CD4-positive, alpha-beta T cell treated with Interleukin-4 for 1 hour (primary cell): Measurements from ENCODE around the gene CENPM.
"Not testable (repeated sequence)": the region's sequence is repeated elsewhere in the genome, so short reads cannot be mapped to it uniquely, and the experiment has no call there.

Experiments used
- DNase-seq, 2 donors: peaks; one replicate each; pipeline ENCODE4 v3.0.0-alpha.2; 2020 to 2022

The CENPM gene

DNA sequence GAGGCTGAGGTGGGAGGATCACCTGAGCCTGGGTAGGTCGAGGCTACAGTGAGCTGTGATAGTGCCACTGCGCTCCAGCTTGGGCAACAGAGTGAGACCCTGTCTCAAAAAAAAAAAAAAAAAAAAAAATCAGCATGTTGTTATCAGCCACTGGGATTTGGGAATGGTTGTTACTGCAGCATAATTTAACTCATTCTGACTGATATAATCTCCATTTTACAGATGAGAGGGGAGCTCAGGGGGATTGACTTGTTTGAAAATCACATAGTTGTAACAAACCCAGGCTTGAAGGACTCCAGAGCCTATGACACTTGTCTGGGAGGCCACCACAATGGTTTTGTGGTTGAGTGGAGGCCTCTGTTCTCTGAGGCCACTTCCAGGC lies 19.3 kb upstream of the CENPM start:
- DNase-seq: no peak

DNA sequence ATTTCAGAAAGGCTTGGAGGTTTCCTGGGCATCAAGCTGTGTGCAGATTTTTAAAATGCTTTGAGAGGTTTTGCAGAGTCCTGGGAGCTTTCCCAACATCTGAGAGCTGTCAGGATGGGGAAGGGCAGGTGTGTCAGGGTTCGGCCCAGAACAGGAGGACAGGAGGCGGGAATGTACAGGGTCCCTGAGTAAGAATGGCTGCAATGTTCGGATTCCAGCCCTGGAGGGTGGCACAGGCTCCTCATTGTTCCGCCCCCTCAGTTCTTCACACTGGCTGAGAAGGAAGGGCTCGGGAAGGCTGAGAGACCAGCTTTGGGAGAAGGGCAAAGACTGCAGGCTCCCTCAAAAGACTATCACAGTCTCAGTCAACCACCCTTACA lies 17.1 kb upstream of the CENPM start:
- DNase-seq: no peak

DNA sequence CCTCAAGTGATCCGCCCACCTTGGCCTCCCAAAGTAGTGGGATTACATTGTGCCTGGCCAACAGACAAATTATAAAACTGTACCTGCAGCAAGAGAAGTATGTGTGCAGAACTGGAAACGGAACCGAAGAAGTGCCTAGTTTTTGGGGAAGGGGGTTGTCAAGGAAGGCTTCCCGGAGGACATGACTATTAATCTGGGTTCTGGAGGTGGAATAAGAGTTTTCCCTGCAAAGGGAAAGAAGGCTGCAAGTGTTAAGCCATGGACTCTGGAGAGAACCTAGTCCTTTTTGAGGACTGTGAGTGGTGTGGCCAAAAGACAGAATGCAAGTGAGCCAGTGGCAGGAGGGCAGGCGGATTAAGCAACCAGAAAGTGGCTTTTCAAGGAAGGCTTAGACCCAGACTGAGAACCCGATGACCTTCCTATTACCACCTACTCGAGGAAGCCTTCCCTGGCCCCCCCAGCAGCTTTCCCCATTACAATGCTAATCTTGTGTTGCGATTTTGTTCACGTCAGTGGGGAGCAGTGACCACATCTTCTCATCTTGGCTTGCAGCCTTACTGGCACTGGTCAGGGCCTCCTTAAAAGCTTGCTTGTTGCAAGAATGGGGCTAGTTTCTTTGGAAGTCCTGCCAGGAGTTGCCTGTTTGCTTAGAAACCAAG lies 16.6 kb upstream of the CENPM start:
- no peak for DNase-seq

DNA sequence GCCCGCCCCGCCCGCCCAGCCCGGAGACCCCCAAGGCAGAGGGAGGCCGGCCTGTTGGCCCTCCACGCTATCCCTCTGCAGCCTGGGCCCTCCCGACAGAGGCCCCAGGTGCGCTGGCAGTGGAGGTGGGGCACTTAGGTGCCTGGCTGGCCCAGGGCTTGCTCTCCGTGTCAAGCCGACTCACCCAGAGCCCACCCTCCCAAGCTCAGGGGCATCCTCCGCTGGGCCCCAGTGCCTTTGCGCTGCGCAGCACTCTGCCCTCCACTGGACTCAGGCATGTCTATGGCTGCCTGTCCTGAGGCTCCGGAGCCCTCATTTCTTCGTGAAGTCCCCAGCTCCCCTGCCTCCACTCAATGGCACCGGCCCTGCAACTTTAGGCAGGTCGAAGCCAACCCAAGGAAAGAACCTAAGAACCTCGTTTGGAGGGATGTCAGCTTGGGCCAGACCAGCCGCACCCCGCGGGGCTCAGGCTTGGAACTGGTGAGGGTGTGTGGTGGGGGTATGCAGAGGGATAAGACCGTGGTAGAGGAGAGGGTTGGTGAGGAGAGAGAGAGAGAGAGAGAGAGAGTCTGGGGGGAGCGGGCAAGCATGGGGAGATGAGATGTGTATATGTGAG lies 11.1 kb upstream of the CENPM start:
- no peak for DNase-seq

DNA sequence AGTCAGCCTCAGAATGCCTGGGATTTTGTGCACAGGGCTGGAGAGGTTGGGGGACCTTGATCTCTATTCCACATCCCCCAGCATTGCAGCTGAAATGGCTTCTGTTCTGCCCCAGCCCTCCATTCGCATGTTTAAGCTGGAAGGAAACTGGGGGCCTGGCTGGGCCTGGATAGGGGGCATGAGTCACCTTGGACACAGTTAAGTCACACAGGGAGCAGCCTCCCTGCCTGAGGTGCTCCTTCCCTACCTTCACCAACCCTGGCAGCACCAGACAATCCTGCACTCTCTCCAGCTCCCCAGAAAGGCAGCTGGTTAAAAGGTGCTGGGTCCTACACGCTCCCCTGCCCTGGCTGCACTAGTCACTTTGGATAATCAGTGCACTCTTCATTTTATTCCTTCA lies 5.8 kb upstream of the CENPM start:
- no peak for DNase-seq

DNA sequence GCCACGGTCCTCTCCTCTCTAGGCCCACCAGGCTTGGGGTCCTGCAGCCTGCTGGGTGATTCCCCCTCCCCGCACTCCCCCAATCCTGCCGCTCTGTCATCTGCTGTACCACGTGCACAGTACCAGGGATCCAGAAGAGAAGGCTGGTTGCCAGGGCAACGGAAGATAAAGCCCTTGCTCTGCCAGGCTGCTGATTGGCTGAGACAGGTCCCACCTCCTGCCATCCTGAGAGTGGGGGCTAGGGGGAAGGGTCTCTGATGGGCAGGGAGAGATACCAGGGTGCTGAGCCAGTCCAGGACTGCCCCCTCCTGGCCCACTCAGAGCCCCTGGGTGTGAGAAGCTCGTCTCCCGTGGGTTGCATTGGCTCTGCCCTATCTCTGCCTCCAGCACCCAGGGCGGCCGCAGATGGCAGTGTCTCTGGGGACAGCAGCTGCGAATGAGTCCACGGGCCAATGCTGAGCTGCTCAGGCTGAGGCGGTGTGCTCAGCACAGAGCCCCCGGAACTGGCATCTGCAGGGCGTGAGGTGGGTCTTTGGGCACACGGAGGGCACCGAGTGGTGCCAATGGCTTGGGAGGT lies 5.0 kb upstream of the CENPM start, which contains the start of gene SMIM45:
TSS of gene SMIM45 (plus strand) at position 253 of the 577 bp plus-strand sequence.
- peak in 1 of 2 donors; percentile 44 for DNase-seq

DNA sequence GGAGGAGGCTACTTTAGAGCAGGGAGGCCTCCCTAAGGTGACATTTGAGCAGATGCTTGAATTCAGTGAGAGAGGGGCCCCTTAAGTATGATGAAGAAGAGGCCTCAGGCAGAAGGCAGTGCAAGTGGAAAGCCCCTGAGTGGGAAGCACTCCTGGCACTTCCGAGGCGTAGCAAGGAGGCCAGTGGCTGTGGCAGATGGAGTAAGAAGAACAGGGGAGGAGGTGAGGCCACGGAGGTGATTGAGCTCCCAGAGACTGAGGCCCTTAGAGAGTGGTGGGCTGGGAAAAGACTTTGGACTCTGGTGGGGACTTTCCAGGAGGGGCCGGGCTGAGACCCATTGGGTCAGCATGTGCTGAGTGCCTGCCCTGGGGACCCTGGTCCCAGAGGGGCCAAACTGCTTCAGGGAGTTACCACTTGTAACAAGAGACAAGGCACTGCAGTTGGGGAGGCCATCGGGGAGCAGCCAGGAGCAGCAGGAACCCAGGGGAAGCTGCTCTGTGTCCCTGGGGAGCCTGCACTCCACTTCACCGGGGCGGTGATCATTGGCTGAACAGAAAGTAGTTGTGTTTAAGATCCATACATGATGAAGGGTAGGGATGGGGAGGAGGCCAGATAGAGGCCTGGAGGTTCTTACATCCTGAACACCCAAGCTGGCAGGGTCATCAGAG lies 2.5 kb upstream of the CENPM start:
- no peak for DNase-seq

DNA sequence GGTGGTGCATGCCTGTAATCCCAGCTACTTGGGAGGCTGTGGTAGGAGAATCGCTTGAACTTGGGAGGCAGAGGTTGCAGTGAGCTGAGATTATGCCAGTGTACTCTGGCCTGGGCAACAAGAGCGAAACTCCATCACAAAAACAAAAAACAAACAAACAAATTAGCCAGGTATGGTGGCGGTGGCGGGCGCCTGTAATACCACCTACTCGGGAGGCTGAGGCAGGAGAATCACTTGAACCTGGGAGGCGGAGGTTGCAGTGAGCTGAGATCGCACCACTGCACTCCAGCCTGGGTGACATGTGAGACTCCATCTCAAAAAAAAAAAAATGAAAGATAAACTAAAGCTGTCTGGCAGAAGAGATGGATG lies 2.0 kb upstream of the CENPM start:
- DNase-seq: not testable (repeated sequence)

DNA sequence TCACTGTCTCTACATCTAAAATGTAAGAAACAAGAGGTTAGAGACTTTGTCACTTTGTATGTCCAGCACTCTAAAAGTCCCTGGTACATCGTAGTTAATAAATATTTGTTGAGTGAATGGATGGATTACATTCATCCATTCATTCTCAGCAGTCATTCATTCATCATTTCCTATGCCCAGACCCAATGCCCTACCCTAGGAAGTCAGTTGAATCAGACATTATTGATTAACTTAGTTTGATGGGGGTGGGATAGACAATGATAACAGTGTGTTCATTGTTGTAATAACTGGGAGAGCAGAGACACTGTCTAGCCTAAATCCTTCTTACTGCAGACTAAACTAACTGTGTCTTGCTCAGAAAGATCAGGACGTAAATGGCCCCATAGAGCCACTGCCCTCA lies 1.2 kb upstream of the CENPM start:
- DNase-seq: no peak

DNA sequence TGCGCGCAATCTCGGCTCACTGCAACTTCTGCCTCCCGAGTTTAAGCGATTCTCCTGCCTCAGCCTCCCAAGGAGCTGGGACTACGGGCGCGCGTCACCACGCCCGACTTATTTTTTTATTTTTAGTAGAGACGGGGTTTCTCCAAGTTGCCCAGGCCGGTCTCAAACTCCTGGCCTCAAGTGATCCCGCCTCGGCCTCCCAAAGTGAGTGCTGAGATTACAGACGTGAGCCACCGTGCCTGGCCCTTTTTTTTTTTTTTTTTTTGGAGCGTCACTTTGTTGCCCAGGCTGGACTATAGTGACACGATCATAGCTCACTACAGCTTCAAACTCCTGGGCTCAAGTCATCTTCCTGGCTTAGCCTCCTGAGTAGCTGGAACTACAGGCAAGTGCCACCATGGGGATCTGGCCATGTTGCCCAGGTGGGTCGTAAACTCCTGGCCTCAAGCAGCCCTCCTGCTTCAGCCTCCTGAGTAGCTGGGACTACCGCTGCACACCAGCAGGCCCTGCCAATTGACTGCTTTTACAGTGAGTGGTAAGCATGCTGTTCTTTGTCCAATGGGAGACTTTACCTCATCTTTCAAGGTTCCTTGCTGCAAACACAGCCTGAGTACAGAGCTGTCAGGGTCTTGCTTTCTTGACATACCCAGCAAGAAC lies 600 bp upstream of the CENPM start:
- no peak for DNase-seq

DNA sequence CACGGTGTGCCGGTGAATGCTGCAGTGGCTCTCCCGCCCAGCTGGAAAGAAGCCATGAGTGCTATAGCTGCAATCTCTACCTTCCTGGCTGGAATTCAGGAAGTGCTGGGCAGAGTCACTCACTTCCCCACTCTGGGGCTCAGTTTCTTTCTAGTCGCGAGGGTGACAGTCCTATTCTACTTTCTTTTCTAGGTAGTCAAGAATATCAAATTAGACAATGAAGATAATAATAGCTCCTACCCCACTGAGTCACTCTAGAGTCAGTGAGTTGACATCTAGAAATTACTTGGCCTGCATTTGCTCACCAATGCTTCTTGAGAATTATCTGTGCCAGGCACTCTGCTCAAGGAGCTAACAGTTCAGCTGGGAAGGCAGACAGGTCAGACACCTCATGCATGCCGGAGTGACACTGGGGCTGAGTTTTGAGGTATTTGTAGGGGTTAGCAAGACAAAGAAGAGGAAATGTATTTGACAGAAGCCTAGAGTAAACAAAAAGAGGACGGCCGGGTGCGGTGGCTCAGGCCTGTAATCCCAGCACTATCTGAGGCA lies 3.2 kb downstream of the CENPM start:
- no peak for DNase-seq

DNA sequence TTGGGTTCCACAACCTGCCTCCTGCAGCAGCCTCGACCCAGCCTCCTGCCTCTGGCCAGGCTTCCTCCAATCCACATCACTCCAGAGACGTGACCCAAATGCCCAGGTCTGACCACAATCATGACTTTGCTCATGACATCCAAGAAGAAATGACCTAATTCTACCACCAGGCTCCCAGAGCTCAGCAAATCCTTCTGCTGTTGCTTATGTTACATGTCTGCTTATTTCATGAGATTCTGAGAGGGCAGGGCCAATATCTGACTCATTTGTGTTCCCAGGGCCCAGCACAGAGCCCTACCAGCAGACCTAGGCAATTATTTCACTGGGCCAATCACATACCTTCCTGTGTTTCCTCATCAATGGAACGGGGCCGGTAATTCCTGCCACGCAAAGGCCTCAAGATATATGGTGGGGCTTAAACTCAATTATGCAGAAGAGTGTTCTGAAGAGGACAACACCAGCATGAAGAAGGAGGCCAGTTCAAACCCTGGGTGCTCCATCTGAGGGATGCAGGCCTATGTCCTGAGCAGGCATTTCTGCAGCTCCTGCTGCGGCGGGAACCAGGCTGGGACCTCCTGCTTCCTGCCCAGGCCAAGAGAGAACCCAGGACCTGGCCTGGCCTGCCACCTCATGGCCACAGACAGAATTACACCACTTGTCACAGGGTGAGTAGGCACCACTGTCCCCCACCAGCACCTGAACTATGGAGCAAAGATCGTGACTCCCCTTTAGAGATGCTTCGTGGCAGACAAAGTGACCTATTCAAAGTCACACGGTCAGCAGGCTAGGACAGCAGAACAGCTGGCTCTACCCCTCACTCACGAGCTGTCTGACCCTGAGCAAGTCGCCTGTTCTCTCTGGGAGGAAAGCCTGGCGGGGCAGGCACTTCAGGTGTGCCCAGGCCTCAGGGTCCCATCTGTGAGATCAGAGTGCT lies 5.9 kb downstream of the CENPM start:
- DNase-seq: peak; percentile 90 to 91

DNA sequence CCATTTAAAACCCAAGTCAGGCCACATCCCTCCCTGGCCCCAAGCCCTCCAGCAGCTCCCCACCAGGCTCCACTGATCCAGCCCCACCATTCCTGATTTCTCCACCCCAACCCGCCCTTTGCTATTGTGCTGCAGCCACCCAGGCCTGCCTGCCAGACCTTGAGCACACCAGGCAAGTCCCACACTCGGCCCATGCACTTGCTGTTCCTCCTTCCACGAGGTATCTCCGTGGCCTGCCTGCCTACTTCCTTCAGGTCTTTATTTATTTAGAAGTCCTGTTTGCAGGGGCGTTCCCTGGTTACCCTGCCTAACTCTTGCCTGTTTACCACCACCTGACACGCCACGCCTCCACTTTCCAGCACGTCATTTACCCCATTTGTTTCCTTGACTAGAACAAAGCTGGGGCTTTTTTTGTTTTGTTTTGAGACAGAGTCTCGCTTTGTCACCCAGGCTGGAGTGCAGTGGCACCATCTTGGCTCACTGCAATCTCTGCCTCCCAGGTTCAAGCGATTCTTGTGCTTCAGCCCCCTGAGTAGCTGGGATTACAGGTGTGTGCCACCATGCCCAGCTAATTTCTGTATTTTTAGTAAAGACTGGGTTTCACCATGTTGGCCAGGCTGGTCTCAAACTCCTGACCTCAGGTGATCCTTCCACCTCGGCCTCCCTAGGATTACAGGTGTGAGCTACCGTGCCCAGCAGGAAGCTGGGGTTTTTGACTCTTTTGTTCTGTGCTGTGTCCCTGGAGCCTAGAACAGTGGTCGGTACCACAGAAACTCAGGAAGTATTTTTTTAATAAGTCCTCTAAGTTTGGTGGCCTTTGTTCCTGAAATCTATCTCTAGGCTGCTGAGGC lies 6.7 kb downstream of the CENPM start:
- DNase-seq: peak; percentile 98 to 99

DNA sequence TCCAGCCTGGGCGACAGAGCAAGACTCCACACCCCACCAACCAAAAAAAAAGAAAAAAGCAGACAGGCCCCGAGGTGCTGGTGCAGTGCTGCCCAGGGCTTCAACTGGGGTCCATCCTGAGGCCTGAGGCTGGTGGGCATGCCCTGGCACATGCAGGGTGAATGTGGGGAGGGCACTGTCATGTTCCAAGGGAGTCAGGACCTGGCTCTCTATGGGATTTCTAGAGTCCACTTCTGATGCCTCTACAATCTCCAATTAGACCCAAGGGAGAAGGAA lies 10.1 kb downstream of the CENPM start:
- DNase-seq: no peak

DNA sequence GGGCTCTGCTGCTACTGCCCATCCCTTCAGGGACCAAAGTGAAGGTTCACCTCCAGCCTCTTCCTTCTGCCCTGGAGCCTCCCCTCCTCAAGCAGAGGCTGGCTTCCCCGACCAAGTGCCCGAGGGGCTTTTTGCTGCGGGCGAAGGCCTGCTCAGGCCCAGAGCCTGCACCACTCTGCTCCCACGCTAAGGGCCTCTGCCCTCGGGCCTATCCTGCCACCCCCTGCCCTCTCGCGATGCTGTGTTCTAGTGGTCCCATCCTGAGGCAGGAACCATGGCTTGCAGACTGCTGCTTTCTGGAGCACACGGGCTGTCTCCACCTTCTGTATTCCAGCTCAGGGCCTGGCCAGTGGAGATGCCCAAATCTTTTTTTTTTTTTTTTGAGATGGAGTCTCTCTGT lies 11.4 kb downstream of the CENPM start:
- DNase-seq: no peak

DNA sequence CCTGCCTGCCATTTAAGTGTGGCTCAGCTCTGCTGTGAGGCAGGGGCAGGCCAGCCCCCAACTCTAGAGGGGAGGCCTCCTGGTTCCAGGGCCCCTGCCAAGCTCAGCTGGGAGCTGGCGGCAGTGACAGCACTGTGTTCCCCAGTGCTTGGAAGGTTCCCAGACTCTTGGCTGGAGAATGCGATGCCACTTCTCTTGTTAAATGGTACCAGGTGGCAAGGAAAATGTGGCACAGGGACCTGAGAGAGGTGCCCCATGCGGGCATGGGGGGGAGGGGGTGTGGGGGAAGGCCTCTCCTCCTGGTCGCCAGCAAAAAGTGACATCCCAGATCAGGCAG lies 12.0 kb downstream of the CENPM start:
- no peak for DNase-seq

DNA sequence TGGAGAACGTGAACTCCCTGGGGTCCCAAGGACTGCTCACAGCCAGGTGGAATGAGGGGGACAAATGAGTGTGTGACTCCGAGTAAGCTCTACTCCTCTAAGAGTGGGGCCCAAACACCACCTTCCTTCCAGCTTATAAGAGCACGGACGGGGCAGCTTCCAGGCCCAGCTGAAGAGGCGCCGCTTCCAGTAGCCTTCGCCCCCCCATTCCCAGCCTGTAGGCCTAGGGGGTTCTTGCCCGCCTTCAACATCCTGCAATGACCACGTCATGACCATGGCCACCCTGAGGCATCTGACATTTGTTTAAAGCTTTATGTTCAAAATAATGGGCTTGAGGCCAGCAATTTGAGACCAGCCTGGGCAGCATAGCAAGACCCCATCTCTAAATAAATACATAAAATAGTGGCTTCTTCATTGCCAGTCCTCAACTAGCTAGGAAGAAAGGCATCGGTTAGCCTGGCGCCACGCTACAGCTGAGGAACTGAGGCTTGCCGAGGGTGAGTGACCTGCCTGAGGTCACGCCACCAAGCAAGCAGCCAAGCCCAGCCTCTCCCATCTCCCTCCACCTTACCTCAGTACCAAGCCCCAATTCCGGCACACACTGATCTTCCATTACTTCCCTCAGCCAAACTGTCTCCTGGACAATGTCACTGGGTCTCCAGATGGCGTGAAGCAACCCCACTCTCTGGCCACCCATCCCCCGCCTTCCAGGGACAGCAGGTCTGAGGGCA lies 12.5 kb downstream of the CENPM start:
- no peak for DNase-seq

DNA sequence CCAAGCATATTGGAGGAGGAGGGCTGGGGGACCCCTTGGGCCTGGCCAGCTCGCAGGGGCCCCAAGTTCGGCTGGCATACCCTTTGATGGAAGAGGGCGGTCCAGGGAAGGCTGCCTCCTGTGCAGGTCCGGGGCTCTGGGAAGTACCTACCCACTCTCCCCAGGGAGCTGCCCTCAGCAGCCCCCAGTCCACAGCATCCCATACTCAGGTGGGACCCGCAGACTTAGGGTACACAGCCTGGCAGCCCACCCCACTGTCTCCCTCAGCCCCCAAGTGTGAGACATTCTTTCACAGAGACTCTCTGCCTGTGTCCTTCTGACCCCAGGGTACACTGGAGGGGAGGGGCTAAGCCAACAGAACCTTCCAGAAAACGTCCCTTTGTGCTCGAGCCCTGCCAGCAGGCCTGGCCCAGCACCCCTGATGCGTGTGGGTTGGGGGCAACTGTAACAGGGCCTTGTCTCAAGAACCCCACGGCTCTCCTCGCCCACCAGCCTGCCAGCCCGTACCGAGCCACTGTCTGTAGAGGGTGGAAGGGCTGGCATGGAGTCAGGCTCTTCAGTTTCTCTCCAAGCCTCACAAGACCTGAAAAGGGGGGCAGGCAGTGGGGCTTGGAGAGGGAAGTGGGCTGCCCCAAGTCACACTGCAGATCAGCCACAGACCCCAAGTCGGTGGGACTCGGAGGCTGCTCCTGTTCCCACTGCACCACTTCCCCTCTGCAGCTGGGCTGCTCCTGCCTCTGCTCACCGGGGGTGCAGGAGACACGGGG lies 13.4 kb downstream of the CENPM start:
- no peak for DNase-seq

DNA sequence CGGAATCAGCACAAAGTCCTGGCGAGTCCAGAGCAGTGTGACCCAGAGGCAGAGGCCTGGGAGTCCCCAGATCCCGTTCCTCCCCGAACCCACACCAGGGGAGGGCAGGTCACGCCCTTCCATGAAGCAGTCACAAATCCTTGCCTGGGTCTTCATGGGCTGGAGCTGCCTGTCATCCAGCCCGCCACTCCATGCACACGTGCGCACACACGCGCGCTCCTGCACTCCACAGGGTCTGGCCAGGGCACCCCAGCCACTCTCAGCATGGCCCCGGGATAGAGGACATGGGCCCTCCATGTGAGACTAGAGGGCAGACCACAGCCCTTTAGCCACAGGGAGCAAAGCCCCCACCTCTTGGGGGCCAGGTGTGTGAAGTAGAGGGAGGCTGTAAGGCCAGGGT lies 14.6 kb downstream of the CENPM start:
- DNase-seq: no peak

DNA sequence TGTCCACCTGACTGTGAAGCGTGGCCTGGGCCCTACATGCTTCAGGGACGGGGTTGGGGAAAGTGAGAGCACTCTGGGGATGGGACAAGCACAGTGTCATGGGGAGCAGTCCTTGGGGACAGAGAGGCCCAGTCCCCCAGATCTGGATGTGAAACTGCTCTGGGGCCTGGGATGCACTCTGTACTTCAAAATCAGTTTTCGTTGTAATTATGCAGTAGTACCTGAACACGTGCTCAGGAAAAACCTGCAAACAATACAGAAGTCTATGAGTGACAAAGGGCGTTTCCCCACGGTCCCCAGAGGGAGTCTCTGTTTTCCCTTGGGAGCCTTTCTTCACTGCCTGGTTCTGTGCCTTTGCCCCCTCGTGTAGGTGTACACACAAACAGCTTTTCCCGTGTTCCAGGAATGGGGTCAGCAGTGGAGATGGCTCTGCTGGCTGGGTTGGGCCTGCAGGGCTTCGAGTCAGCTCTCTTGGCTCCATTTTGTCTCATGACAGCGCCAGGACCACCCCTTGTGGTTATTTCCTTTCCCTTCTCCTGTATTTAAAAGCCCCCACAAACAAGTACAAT lies 15.2 kb downstream of the CENPM start:
- peak in 1 of 2 donors; percentile 75 for DNase-seq
